Lower leg skin (tissue), 3 donors: ENCODE measurements around the gene ATF7IP.

ENCODE experiments used
- CTCF ChIP-seq, 3 donors: fragments of 450-650 bp; IDR thresholded peaks; one replicate each; pipeline ENCODE4 v1.5.1; 2016; ENCODE audit warnings: antibody characterized with exemption in 3 of 3, mild to moderate bottlenecking in 3 of 3, moderate library complexity in 2 of 3
- POLR2A ChIP-seq, 2 donors: fragments of 450-650 bp; IDR thresholded peaks; one replicate each; pipeline ENCODE4 v1.6.1; 2016 to 2017; ENCODE audit warnings: antibody characterized with exemption in 2 of 2, mild to moderate bottlenecking in 1 of 2, moderate library complexity in 1 of 2

- TF ChIP-seq CTCF (IDR thresholded peaks at IDR 0.05) (no peak), POLR2A (IDR thresholded peaks at IDR 0.05) (no peak)
Measured at GRCh38 chr12:14514154-14514842, 148.8 kb downstream of the ATF7IP start.
